Activated CD8-positive, alpha-beta T cell treated with anti-CD3 and anti-CD28 coated beads for 36 hours (primary cell): Measurements from ENCODE around the gene BCL2. TPM values are rescaled to one million over a fixed set of nuclear protein-coding genes. Genes with fewer than 3 reads are reported as not detected.
A peak's percentile ranks its signal among the peaks of the same experiment; 100 is the strongest.

Source experiments
- ATAC-seq: fragments of 200-7000 bp; cut with Tn5 transposase; one replicate; pipeline ENCODE4 v1.10.0; 2021; ENCODE audit warnings: mild to moderate bottlenecking, moderate library complexity
- CTCF ChIA-PET: fragments of 350-600 bp; sonication (Branson Sonifier 250); formaldehyde crosslinking; loops from one replicate; lab custom pipeline; 2021; ENCODE audit warnings: antibody characterized with exemption; lab: Charles Lee
- POLR2A ChIA-PET: fragments of 350-600 bp; sonication (Branson Sonifier 250); formaldehyde crosslinking; loops from one replicate; lab custom pipeline; 2021; ENCODE audit warnings: antibody characterized with exemption; lab: Charles Lee
- DNase-seq: peaks from one replicate; pipeline ENCODE4 v3.0.0-alpha.2; 2020
- H3K27ac Mint-ChIP-seq: one replicate; pipeline ENCODE4 v1.8.0; 2021; ENCODE audit warnings: mild to moderate bottlenecking, mixed read lengths
- H3K27me3 Mint-ChIP-seq: one replicate; pipeline ENCODE4 v1.8.0; 2021; ENCODE audit warnings: mixed read lengths
- H3K36me3 Mint-ChIP-seq: one replicate; pipeline ENCODE4 v1.8.0; 2021; ENCODE audit warnings: low read depth, mixed read lengths
- H3K4me1 Mint-ChIP-seq: one replicate; pipeline ENCODE4 v1.8.0; 2021; ENCODE audit warnings: low read depth, mixed read lengths
- H3K4me3 Mint-ChIP-seq: one replicate; pipeline ENCODE4 v1.8.0; 2021; ENCODE audit warnings: mild to moderate bottlenecking, moderate library complexity, mixed read lengths
- H3K9me3 Mint-ChIP-seq: one replicate; pipeline ENCODE4 v1.8.0; 2021; ENCODE audit warnings: mixed read lengths
- intact Hi-C: fragments of 100-400 bp; cut with micrococcal nuclease; formaldehyde crosslinking; loops from one replicate; pipeline ENCODE4 v1.10.0; 2022
- total RNA-seq, 2 experiments: library from RNA; stranded (reverse); gene quantifications; one replicate each; pipeline ENCODE4 v1.2.3, GENCODE V29; 2021
- TF ChIP-seq, protein P1 (sequence below): fragments of 200-600 bp; IDR thresholded peaks from one replicate; pipeline ENCODE4 v1.8.0; 2022; ENCODE audit warnings: antibody characterized with exemption, mild to moderate bottlenecking

Gene BCL2
- total RNA-seq, 2 experiments from 2014 or later, result 104 to 107 TPM

DNA sequence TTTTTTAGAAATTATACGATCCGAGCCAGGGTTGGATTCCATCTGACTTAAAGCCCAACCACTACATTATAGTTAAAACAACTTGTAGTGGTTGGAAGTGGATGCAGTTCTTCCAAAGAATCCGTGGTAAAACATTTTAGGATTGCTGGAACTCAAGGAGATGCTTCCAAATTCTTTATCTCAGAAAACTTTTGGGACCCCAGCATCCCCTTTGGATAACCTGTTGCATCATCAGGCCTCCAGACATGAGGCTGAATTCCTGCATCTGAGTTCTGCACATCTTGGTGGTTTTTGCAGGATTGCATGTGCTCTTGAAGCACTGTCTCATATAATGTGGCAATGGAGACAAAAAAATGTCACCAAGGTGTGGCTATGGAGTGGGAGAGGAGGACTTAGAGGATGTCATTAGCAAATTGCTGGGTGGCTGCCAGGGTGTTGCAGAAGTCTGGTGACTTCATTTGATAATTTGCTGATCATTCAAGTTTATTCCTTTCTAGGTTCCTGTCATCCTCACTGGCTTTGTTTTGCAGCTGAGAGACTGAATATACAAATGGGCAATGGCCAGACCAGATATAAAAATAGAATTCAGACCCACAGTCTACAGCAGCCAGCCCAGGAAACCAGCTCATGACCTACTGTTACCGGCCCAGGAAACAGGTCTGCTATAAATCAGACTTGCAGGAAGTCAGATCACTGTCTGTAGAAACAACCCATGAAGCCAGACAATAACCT lies 207.7 kb downstream of the BCL2 start:
- H3K27me3 Mint-ChIP-seq, result peaks cover 6% of the 10 kb centered on the region
- no peak overlapping the region for H3K27ac Mint-ChIP-seq
- DNase-seq (no peak), ATAC-seq (no peak)
- H3K4me1 Mint-ChIP-seq, result peaks cover 26% of the 10 kb centered on the region
- TF ChIP-seq, protein P1, sequence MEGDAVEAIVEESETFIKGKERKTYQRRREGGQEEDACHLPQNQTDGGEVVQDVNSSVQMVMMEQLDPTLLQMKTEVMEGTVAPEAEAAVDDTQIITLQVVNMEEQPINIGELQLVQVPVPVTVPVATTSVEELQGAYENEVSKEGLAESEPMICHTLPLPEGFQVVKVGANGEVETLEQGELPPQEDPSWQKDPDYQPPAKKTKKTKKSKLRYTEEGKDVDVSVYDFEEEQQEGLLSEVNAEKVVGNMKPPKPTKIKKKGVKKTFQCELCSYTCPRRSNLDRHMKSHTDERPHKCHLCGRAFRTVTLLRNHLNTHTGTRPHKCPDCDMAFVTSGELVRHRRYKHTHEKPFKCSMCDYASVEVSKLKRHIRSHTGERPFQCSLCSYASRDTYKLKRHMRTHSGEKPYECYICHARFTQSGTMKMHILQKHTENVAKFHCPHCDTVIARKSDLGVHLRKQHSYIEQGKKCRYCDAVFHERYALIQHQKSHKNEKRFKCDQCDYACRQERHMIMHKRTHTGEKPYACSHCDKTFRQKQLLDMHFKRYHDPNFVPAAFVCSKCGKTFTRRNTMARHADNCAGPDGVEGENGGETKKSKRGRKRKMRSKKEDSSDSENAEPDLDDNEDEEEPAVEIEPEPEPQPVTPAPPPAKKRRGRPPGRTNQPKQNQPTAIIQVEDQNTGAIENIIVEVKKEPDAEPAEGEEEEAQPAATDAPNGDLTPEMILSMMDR, result no peak
- no peaks in the 10 kb centered on the region for H3K36me3 Mint-ChIP-seq
- POLR2A ChIA-PET, result no interaction called here
- intact Hi-C loops, result no loop called here
- CTCF ChIA-PET, result interaction anchor here (1.2 to 1.3 kb wide), 2 partner anchors 206 to 211 kb away, joined by 3 read pairs; no protein-coding TSS in a partner anchor
- H3K9me3 Mint-ChIP-seq, result peaks cover 5% of the 10 kb centered on the region
- no peak overlapping the region for H3K4me3 Mint-ChIP-seq

DNA sequence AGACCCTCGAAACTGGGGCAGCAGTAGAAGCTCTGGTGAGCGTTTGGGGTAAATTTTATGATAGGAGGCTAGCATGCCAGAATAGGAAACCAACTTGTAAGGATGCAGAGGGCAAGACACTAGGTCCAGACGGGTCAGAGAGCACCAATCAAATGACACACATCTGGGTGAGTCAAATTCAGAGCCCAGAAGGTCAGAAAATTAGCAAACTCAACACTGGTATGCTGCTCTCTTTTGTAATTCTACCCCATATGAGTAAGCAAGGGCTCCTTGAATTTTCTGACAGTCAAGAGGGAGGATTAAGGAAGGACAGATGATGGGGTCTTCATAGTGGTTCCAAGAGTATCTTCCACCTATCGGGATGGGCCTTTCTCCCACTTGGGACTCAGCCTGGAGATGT lies 209.8 kb downstream of the BCL2 start:
- CTCF ChIA-PET, result no interaction called here
- intact Hi-C loops, result no loop called here

DNA sequence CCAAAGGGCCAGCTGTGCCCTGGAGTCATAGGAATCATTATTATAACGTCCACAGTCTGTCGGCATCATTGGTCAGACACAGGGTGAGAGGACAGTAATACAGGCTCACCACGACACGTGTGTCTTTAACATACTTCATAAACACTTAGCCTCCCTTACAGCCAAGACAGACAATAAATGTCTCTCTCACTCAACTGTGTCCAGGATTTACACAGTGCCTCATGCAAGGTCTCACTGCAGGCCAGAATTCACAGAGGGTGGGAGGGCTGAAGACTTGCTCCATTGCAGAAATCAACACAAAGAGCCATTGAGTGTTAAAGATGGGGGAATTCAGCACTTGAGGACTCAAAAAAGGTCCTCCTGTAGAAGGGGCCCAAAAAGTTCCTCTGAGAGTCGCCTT lies 210.5 kb downstream of the BCL2 start:
- CTCF ChIA-PET, result no interaction called here
- Mint-ChIP-seq H3K27ac (no peak overlapping the region), H3K27me3 (peaks cover 3% of the 10 kb centered on the region), H3K36me3 (no peaks in the 10 kb centered on the region), H3K4me1 (peaks cover 30% of the 10 kb centered on the region), H3K9me3 (peaks cover 5% of the 10 kb centered on the region), H3K4me3 (no peak overlapping the region)
- TF ChIP-seq, protein P1, result no peak
- intact Hi-C loops, result no loop called here
- DNase-seq (no peak), ATAC-seq (no peak)
- POLR2A ChIA-PET, result no interaction called here

More for the DNA sequence above, 209.8 kb downstream of the BCL2 start:
- Mint-ChIP-seq H3K27ac (no peak overlapping the region), H3K36me3 (no peaks in the 10 kb centered on the region), H3K27me3 (peaks cover 3% of the 10 kb centered on the region), H3K4me1 (peaks cover 34% of the 10 kb centered on the region), H3K4me3 (no peak overlapping the region), H3K9me3 (peaks cover 5% of the 10 kb centered on the region)
- DNase-seq, result no peak
- ATAC-seq, result no peak
- TF ChIP-seq, protein P1, result no peak
- POLR2A ChIA-PET, result no interaction called here

DNA sequence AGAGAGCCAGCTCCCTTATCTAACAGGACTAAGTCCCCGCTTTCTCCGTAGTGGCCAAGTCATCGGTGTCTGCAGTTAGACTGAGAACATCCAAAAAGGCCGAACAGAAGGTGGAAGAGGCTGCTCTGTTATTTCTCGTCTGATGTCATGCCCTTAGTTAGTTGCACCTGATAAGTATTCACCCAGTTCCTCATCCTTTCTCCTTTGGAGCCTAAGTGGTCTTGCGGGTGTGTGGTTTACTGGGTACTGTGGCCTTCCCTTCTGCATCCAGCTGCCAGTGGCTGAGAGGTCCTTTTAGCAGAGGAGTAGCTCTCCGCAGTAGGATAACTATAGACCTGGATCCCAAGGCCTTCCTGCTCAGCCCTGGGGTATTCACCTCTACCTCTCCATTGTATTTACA lies 211.6 kb downstream of the BCL2 start:
- ATAC-seq (no peak), DNase-seq (no peak)
- no peaks in the 10 kb centered on the region for H3K36me3 Mint-ChIP-seq
- POLR2A ChIA-PET, result no interaction called here
- no peak overlapping the region for H3K27ac Mint-ChIP-seq
- H3K4me3 Mint-ChIP-seq, result no peak overlapping the region
- peaks cover 5% of the 10 kb centered on the region for H3K9me3 Mint-ChIP-seq
- H3K27me3 Mint-ChIP-seq, result peaks cover 2% of the 10 kb centered on the region
- CTCF ChIA-PET, result interaction anchor here (1.0 to 2.0 kb wide), 3 partner anchors 47 to 215 kb away, joined by 3 to 6 read pairs (median 4); no protein-coding TSS in a partner anchor
- intact Hi-C loops, result no loop called here
- TF ChIP-seq, protein P1, result no peak
- H3K4me1 Mint-ChIP-seq, result peaks cover 28% of the 10 kb centered on the region

DNA sequence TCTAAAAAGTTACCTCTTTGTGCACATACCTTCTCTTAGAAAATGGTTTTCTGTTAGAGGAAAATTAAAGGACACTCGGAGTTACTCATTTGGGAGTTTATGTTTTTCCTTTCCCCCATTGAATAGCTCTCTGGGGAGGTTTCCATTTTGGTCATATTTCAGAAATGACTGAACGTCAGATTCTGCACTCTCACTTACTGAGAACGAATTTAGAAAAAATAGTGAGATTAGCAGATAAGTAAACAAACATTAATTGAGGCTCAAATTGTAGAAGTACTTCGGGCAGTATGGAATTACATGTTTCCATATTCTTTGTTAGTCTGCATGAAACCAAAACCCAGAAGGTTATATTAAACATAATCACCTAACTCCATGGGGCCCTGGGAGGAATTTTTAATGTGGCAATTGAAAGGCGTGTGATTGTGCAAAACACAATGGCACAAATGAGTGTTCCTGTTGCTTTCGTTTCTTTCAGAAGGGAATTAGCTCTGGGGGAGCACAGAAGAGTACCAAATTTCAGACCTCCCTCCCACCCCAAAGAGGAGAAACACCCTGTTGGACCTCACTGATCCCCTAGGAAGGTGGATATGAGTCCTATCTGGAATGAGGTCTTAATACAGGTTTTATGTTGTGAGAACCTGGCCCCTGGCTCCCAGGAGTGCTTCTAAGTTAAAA lies 212.3 kb downstream of the BCL2 start:
- H3K4me3 Mint-ChIP-seq, result no peak overlapping the region
- DNase-seq, result no peak
- H3K27me3 Mint-ChIP-seq, result peaks cover 2% of the 10 kb centered on the region
- peak; percentile 45 for ATAC-seq
- H3K36me3 Mint-ChIP-seq, result no peaks in the 10 kb centered on the region
- H3K9me3 Mint-ChIP-seq, result peaks cover 5% of the 10 kb centered on the region
- CTCF ChIA-PET, result interaction anchor here (1.0 to 2.0 kb wide), 3 partner anchors 48 to 215 kb away, joined by 3 to 6 read pairs (median 4); no protein-coding TSS in a partner anchor
- POLR2A ChIA-PET, result interaction anchor here (0.7 kb wide), 1 partner anchor 56 kb away, joined by 4 read pairs; no protein-coding TSS in a partner anchor
- TF ChIP-seq, protein P1, result no peak
- H3K27ac Mint-ChIP-seq, result peak overlapping the region; percentile 73
- H3K4me1 Mint-ChIP-seq, result peaks cover 29% of the 10 kb centered on the region
- intact Hi-C loops, result no loop called here
